Upper lobe of left lung (tissue), 6 donors: Measurements from ENCODE around the gene ERP44. TPM values are rescaled to one million over a fixed set of nuclear protein-coding genes. Genes with fewer than 3 reads are reported as not detected.

Experiments used
- ATAC-seq, 2 donors: fragments of 200-7000 bp; cut with Tn5 transposase; one replicate each; pipeline ENCODE4 v1.9.1; 2022; ENCODE audit warnings: mild to moderate bottlenecking in 2 of 2, moderate library complexity in 2 of 2; ENCODE audit not compliant: low FRiP score in 2 of 2
- DNase-seq, 2 donors: peaks; one replicate each; pipeline ENCODE4 v3.0.0-alpha.2; 2019 to 2020
- H3K27ac ChIP-seq, 4 donors: fragments of 200-600 bp; sonication (generic); one replicate each; pipeline ENCODE4 v1.5.1; 2016 to 2019
- H3K27me3 ChIP-seq, 4 donors: fragments of 200-600 bp; sonication (generic); one replicate each; pipeline ENCODE4 v1.5.1; 2017 to 2019
- H3K36me3 ChIP-seq, 4 donors: fragments of 200-600 bp; sonication (generic); one replicate each; pipeline ENCODE4 v1.5.1; 2016 to 2019
- H3K4me1 ChIP-seq, 4 donors: fragments of 200-600 bp; sonication (generic); one replicate each; pipeline ENCODE4 v1.5.1; 2018 to 2019
- H3K4me3 ChIP-seq, 4 donors: fragments of 200-600 bp; sonication (generic); one replicate each; pipeline ENCODE4 v1.5.1; 2017 to 2019; ENCODE audit warnings: mild to moderate bottlenecking in 2 of 4, moderate library complexity in 1 of 4
- H3K9me3 ChIP-seq, 4 donors: fragments of 200-600 bp; sonication (generic); one replicate each; pipeline ENCODE4 v1.5.1; 2018 to 2019
- EP300 ChIP-seq, 4 donors: sonication (generic); formaldehyde crosslinking; IDR thresholded peaks; one replicate each; pipeline ENCODE4 v1.5.1; 2017; ENCODE audit warnings: antibody characterized with exemption in 4 of 4, control low read depth in 2 of 4
- POLR2A ChIP-seq, 4 donors: fragments of 450-650 bp; IDR thresholded peaks; one replicate each; pipeline ENCODE4 v1.5.1; 2016 to 2017; ENCODE audit warnings: antibody characterized with exemption in 4 of 4, mild to moderate bottlenecking in 2 of 4
- POLR2AphosphoS5 ChIP-seq, 2 donors: sonication (generic); formaldehyde crosslinking; IDR thresholded peaks; one replicate each; pipeline ENCODE4 v1.5.1; 2017; ENCODE audit warnings: antibody characterized with exemption in 2 of 2
- WGBS, 2 donors: methylation state at CpG; one replicate each; pipeline ENCODE4 v1.1.5; 2017 to 2018; 5-methylcytosine and 5-hydroxymethylcytosine counted together
- small RNA-seq, 4 donors: library from RNA; depleted of rRNA; stranded (forward); fragments of <200 nt; gene quantifications; one replicate each; pipeline ENCODE3, GENCODE V24; 2016
- total RNA-seq, 6 donors: library from RNA; depleted of rRNA in 4 of 6; stranded (reverse); fragments of >200 nt in 4 of 6; gene quantifications; one replicate each; pipeline versions ENCODE4 v1.1.0 to v1.2.1, GENCODE V29; 2016 to 2021
- TF ChIP-seq, protein P1 (sequence below), 6 experiments: fragments of 450-650 bp in 4 of 6; fragments of 200-600 bp in 2 of 6; sonication (generic) in 2 of 6; IDR thresholded peaks; one replicate each; pipeline ENCODE4 v1.5.1; 2016 to 2019; ENCODE audit warnings: antibody characterized with exemption in 6 of 6
- donor health status: DM: no; HTN: no; CAD: no; lungs with moderate emphysema.
- donor health status: DM: no; HTN: yes; CAD: no; lungs with severe emphysema.

ERP44 gene
- total RNA-seq, 6 donors from 2014 or later = 11.5 to 28.5 (median 20.4) TPM

DNA sequence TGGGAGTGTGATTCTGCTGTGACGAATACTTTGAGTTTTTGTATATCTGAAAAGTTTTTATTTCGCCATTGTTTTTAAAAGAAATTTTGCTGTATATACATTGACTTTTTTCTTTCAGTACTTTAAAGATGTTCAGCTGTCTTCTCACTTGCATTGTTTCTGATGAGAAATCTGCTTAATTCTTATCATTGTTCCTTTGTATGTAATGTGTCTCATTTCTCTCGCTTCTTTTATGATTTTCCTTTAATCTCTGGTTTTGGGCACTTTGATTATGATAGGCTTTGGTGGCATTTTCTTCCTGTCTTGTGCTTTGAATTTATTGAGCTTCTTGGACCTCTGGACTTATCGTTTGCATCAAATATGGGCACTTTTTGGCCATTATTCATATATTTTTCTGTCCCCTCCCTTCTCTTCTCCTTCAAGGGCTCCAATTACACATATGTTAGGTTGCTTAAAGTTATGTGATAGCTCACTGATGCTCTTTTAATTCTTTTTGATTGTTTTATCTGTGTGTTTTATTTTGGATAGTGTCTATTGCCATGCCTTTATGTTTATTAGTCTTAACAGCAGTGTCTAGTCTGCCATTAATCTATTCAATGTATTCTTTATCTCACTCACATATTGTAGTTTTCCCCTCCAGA is 161.7 kb downstream of the ERP44 start:
- 98% methylated on average over 4 of the region's 4 CpGs for WGBS, 2 donors
- ATAC-seq = no peak

DNA sequence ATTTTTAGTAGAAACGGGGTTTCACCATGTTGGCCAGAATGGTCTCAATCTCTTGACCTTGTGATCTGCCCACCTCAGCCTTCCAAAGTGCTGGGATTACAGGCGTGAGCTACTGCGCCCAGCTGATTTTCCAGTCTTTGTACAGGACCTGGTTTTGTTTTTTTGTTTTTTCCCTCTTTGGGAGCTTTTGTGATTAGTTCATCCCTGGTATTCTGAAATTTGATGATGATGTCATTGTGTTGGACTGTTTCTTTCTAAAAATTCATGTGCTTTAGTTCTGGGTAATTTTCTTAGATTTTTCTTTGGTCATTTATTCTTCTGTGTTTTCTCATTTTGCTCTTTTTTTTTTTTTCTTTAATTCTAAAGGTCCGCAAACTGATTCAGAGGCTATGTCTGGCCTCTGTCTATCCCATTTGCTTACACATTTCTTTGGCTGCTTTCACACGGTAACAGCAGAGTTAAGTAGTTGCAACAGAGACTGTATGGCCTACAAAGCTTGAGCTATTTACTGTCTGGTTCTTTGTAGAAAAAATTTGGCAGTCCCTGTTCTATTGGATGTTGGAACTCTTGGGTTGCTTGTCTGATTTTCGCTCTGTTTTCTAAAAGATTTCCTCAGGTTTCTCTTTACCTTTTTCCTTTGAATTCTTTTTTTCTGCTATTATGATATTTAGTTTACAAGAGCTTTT is 167.5 kb downstream of the ERP44 start:
- H3K4me3 ChIP-seq = no peak overlapping the region
- ATAC-seq = peak in 1 of 2 donors; percentile 71
- WGBS, 2 donors = 95% methylated on average over 6 of the region's 6 CpGs
- H3K36me3 ChIP-seq = peaks cover 0 to 31% (median 0%) of the 10 kb centered on the region in 4 donors
- no peak for DNase-seq
- H3K9me3 ChIP-seq = peaks cover 0 to 3% (median 0%) of the 10 kb centered on the region in 4 donors
- peaks cover 0 to 14% (median 0%) of the 10 kb centered on the region in 4 donors for H3K4me1 ChIP-seq
- H3K27me3 ChIP-seq = no peaks in the 10 kb centered on the region
- no peak overlapping the region for H3K27ac ChIP-seq
- TF ChIP-seq EP300 (IDR thresholded peaks at IDR 0.05) (no peak), POLR2A (IDR thresholded peaks at IDR 0.05) (no peak), POLR2AphosphoS5 (IDR thresholded peaks at IDR 0.05) (no peak)
- TF ChIP-seq, protein P1, sequence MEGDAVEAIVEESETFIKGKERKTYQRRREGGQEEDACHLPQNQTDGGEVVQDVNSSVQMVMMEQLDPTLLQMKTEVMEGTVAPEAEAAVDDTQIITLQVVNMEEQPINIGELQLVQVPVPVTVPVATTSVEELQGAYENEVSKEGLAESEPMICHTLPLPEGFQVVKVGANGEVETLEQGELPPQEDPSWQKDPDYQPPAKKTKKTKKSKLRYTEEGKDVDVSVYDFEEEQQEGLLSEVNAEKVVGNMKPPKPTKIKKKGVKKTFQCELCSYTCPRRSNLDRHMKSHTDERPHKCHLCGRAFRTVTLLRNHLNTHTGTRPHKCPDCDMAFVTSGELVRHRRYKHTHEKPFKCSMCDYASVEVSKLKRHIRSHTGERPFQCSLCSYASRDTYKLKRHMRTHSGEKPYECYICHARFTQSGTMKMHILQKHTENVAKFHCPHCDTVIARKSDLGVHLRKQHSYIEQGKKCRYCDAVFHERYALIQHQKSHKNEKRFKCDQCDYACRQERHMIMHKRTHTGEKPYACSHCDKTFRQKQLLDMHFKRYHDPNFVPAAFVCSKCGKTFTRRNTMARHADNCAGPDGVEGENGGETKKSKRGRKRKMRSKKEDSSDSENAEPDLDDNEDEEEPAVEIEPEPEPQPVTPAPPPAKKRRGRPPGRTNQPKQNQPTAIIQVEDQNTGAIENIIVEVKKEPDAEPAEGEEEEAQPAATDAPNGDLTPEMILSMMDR (IDR thresholded peaks at IDR 0.05) = no peak

More for the DNA sequence above, 161.7 kb downstream of the ERP44 start:
- H3K4me3 ChIP-seq = no peak overlapping the region
- H3K9me3 ChIP-seq = peaks cover 0 to 6% (median 5%) of the 10 kb centered on the region in 4 donors
- no peaks in the 10 kb centered on the region for H3K36me3 ChIP-seq
- H3K27ac ChIP-seq = no peak overlapping the region
- peaks cover 0 to 14% (median 0%) of the 10 kb centered on the region in 4 donors for H3K4me1 ChIP-seq
- no peak for DNase-seq
- TF ChIP-seq POLR2A (IDR thresholded peaks at IDR 0.05) = no peak
- TF ChIP-seq, protein P1 (IDR thresholded peaks at IDR 0.05) = no peak
- no peak for TF ChIP-seq POLR2AphosphoS5 (IDR thresholded peaks at IDR 0.05)
- no peak for TF ChIP-seq EP300 (IDR thresholded peaks at IDR 0.05)
- H3K27me3 ChIP-seq = no peaks in the 10 kb centered on the region

DNA sequence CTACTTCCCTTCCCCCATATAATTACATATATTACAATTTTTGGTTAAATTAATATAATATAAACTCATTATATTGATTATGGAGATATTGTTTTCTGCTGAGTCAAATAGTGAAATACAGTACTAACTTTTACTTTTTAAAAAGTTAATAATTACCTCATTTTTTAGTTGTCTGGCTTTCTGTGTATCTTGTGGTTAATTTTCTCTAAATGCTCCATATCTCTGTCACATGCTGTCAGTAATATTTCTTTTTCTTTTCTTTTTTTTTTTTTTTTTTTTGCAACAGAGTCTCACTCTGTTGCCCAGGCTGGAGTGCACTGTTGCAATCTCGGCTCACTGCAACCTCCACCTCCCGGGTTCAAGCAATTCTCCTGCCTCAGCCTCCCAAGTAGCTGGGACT is 169.1 kb downstream of the ERP44 start:
- H3K27me3 ChIP-seq = no peaks in the 10 kb centered on the region
- H3K4me1 ChIP-seq = peaks cover 0 to 8% (median 0%) of the 10 kb centered on the region in 4 donors
- 96 to 100% methylated on average over 2 of the region's 2 CpGs for WGBS, 2 donors
- H3K4me3 ChIP-seq = no peak overlapping the region
- ATAC-seq (no peak), DNase-seq (no peak)
- H3K9me3 ChIP-seq = peaks cover 5 to 12% (median 10%) of the 10 kb centered on the region in 4 donors
- peaks cover 0 to 31% (median 0%) of the 10 kb centered on the region in 4 donors for H3K36me3 ChIP-seq
- H3K27ac ChIP-seq = no peak overlapping the region
- no peak for TF ChIP-seq POLR2A (IDR thresholded peaks at IDR 0.05)
- TF ChIP-seq EP300 (IDR thresholded peaks at IDR 0.05) = no peak

Small RNAs within 50 kb of the gene (small RNA-seq; reads per million reads assigned to genes)
- gene RN7SL75P = 0 reads per million in 4 donors

Other genes starting within 250 kb of the ERP44 start
- 100 to 1,000 TPM in 1 of 6 donors, 10 to 100 TPM in 5; 23.0 to 234 (median 35.8) TPM for gene STX17, start 192.3 kb downstream of the ERP44 start, total RNA-seq
- 10 to 100 TPM; 14.7 to 43.0 (median 23.3) TPM for gene INVS, start 243 bp upstream of the ERP44 start, total RNA-seq